Measurements from ENCODE around the gene TNFRSF12A.

GRCh38 chr16:2970563-2970962, 49.6 kb upstream of the TNFRSF12A start:
- TF ChIP-seq CTCF (IDR thresholded peaks at IDR 0.05 in 2 of 3, conservative IDR thresholded peaks at IDR 0.05 in 1 of 3; ENCODE audit: control insufficient read depth in 2 of 3, extremely low read depth in 1 of 3, insufficient read depth in 1 of 3, low read depth in 3 of 3, low read length in 3 of 3): no peak
- TF ChIP-seq MEF2A (IDR thresholded peaks at IDR 0.05; ENCODE audit: insufficient read depth, low read depth, low read length): no peak
- no peak for TF ChIP-seq MAX (IDR thresholded peaks at IDR 0.05; ENCODE audit: low read depth, low read length)
- TF ChIP-seq SMAD1 (IDR thresholded peaks at IDR 0.05; ENCODE audit: low read depth, partially characterized antibody): no peak
- no peak for TF ChIP-seq POLR2A (IDR thresholded peaks at IDR 0.05; ENCODE audit: low read depth, low read length)
- TF ChIP-seq SPI1 (IDR thresholded peaks at IDR 0.05; ENCODE audit: borderline replicate concordance, insufficient read depth, low read depth, low read length): no peak
